ENCODE data around the gene TNFRSF4.

The TNFRSF4 gene

DNA sequence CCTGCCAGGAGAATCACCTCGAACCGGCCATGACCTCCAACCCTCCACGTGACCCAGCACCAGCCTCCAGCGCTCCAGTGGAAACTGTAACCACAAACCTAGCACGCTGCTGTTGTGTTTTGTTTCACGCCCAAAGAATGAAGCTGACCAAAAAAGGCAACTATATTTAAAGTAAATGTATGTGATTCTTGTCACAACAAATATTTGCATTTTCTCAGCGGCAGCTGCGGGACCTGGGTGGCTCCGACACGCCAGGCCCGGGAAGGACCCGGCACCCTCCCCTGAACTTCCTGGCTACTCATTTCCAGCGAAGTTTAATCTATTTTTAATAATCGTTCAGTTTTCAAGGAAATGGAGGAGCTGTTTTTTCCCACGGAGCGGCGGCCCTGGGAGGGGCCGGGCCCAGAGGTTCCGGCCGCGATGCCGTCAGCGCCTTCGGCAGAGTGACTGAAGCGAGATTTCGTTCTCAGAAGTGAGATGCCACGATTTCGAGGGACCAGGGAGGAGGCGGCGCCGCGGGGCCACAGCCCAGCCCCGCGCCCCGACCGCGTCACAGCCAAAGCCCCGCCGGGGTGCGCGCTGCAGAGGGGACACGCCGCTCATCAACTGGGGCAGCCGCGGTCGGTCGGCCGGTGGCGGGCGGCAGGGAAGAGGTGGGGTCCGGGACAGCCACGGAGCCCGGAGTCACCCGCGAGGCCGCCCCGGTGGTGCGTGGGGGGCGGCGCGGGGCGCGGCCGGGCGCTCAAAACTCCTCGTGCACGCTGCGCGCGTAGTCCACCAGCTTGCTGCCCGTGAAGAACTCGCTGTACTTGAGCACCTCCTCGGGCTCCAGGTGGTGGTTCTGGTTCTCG lies 3.0 kb upstream of the TNFRSF4 start:
- peak; percentile 64 for DNase-seq

DNA sequence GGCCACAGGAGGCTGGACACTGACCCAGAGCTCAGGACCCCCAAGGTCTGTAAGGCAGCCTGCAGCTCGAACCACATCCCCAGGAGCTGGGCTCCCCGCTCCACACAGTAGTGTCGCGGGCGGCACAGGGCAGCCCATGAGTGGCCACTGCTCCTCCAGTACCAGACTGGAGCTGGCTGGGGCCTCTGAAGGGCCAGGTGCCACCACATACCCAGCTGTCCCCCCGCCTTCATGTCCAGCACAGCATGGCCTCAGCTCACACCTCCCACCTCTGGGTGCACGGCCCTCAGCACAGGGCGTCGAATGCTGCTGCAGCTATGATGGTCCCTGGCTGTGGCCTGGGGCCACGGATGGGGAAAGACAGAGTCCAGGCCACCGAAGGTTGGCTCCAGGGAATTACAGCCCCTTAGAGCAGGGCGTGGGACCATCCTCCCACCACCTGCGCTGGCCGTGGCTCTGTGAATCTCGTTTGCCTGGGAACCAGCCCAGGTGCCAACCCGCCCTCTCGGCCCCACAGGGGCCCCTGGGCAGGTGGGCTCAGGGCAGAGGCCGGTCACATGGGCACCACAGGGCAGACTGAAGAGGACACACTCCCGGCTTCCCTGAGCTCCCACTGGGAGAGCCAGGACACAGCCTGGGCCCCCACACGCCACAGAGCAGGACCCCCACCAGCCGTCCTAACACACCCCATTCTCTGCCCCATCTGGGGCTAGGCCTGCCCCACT lies 2.1 kb upstream of the TNFRSF4 start:
- peak; percentile 16 for DNase-seq

- DNase-seq = peak; percentile 42
Measured at GRCh38 chr1:1215080-1215676, 1.2 kb upstream of the TNFRSF4 start.

- peak; percentile 69 for DNase-seq
Measured at GRCh38 chr1:1212780-1213344, 1.1 kb downstream of the TNFRSF4 start.

- peak; percentile 20 for DNase-seq
Measured at GRCh38 chr1:1211541-1212441, 2.2 kb downstream of the TNFRSF4 start.

- peak; percentile 11 for DNase-seq
Measured at GRCh38 chr1:1210726-1211540, 3.0 kb downstream of the TNFRSF4 start.

GRCh38 chr1:1208713-1209433 lies 5.1 kb downstream of the TNFRSF4 start:
- peak; percentile 78 for DNase-seq

DNA sequence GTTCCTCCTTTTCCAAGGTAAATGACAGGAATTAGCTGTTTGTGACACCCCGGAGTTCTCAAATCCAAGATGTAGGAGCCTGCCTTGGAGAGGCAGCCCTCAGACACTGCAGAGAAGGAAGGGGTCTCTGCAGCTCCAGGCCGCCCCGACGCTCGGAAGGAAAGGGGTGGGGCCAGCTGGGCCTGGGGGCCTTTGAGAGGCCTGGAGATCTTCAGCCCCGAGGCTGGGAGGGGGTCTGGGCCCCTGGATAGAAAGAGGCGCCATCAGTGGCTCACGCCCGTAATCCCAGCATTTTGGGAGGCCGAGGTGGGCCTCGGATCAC lies 6.4 kb downstream of the TNFRSF4 start:
- no peak for DNase-seq

DNA sequence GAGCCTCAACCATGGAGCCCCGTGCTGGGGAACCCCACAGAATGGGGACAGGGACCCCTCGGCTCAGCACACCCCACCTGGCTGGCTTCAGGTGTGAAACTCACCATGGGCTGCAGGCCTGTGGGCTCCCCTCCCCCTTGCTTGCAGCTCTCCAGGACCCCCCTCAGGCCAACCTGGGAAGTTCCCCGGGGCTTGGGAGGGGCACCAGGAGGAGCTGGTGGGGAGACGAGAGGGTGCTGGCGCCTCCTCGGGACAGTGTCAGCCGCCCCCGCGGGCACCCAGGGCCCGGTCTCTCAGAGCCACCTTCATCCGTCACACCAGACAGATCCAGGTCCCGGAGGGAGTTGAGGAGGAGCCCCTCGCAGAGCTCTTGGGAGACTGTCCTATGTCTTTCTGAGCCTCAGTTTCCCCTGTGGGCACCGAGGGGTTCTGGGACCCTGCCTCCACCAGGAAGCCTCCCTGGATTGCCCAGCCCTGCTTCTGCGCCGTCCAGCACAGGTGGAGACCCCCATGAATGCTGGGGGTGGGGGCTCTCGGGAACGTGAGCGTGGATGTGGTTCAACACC lies 6.9 kb downstream of the TNFRSF4 start:
- DNase-seq = peak; percentile 49

DNA sequence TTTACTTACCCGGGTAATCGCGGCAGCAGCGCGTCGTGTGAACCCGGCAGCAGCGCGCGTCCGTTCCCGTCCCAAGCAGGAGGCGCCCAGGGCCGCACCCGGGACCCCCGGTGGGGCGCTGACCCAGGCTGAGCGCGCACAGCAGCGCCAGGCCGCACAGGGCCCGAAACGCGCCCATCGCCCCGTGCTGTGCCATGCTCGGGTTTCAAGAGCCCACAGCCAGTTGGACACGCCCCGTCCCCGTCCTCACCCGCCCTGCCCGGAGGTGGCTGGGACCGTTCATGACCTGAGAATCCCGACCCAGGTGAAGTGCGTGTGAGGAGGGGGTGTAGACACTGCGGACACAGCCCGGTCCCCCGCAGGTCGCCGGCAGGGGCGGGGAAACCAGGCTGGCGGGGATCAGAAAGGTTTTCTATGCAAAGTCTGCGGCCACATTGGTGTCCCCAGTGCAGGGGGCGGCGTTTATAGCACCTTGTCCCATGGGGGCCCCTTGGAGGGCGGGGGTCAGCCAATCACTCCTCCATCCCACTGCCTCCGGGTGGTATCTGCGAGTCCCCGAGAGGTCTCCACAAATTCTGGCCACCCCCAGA lies 7.5 kb downstream of the TNFRSF4 start, which contains the start of gene TNFRSF18:
Gene TNFRSF18 (minus strand): TSS at position 217 of the 590 bp plus-strand sequence. CDS start 21 bp downstream, at position 196.
- DNase-seq = peak; percentile 77

DNA sequence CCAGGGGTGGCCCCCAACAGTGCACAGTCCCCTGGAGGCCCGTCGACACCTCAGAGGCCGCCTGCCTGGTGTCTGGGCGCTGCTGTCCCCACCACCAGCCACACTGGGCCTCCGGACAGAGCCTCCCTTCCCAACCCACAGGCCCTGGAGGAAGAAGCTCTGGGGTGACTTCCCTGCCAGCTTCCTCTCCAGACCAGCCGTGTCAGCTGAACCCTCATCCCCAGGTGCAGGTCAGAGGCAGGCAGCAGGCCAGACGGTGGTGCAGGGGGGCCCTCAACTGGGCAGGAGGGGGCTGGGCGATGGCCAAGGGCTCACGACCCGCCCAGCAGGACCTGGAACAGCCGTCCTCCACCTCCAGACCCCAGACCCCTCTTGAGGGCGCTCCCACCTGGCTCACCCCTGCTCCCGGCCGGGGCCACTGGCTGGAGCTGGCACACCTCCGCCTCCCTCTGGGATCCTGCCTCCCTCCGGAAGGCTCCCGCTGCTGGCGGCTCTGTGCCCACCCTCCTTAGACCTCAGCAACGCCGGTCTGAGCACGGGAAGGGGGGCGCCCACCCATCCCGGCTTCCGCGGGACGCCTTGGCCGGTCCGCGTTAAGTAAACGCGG lies 8.1 kb downstream of the TNFRSF4 start:
- DNase-seq = no peak

DNA sequence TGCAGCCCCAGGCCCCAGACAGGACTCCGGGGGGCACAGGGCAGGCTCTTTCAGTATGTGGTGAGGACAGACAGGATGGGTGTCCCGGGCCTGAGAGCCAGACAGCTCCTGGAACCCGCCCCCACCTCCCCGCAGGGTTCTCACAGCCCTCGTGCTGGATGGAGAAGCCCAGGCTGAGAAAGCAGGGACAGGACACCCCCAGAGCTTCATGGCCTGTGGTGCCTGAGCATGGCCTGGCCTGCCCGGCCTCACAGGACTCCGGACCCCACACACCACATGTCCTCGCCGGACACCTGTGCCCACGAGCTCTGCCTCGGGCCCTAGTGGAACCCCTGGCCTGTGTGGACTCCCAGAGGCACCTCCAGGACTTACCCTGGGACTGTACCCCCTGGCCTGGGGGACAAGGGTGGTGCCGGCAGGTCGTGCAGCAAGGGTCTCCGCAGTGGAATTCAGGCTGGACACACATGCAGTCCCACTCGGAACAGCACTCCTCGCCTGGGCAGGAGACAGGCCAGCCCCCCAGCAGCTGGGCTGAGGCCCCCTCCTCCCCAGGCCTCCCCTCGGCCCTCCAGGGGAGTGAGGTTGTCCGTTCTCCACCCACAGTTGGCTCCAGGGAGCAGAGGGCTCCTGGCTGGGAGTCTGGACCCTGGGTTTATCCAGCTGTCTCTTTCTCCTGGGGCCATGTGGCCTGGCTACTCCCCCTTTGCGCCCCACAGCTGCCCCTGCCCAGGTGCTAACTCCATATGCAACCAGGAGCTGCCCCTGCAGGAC lies 8.8 kb downstream of the TNFRSF4 start:
- peak; percentile 7 for DNase-seq

GRCh38 chr1:1204425-1204920 lies 9.5 kb downstream of the TNFRSF4 start:
- DNase-seq = no peak

GRCh38 chr1:1203561-1204424 lies 10.2 kb downstream of the TNFRSF4 start:
- DNase-seq = no peak

DNA sequence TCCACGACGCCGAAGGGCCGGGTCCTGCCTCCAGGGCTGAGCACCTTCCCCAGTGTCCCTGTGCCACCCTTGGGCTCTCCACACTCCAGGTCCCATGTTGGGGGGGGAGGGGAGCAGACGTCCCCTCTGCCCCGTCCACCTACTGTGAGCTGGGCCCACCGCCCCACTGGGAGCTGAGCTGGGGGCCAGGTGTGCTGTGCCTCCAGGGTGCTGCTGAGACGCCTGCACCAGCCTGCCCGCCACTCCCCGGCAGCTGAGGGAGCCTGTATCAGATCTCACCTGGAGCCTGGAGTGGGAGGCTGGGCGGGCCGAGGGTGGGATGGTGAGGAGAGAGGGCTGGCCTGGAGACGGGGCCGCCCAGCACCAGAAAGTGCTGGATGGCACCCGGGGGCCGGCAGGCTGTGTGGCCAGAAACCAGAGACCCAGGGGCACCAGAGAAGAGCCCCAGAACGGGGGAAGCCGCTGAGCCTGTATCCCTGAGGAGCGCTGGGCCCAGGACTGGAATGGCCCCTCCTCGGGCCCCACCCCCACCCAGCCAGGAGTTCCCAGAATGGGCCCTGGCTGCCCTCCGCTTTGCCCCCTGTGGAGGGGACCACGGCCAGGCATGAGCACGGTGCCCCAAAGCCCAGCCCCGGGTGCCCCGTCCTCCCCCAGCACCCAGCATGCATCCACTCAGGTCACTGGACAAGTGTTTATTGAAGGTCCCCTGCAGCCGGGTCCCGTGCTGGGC lies 11.0 kb downstream of the TNFRSF4 start:
- DNase-seq = no peak
